Measurements from ENCODE around the gene SMIM35.

- TF ChIP-seq ZFP3 (CRISPR knock-in tag; IDR thresholded peaks at IDR 0.05): no peak
- TF ChIP-seq TOX (CRISPR knock-in tag; IDR thresholded peaks at IDR 0.05; ENCODE audit: borderline replicate concordance): no peak
- no peak for TF ChIP-seq POU6F1 (CRISPR knock-in tag; IDR thresholded peaks at IDR 0.05; ENCODE audit: borderline replicate concordance, low read depth)
- no peak for TF ChIP-seq ISL1 (CRISPR knock-in tag; IDR thresholded peaks at IDR 0.05)
- no peak for TF ChIP-seq OSR1 (CRISPR knock-in tag; IDR thresholded peaks at IDR 0.05)
- no peak for TF ChIP-seq SNAI2 (CRISPR knock-in tag; IDR thresholded peaks at IDR 0.05)
- TF ChIP-seq ZFP30 (CRISPR knock-in tag; IDR thresholded peaks at IDR 0.05): no peak
- TF ChIP-seq ZNF565 (CRISPR knock-in tag; conservative IDR thresholded peaks at IDR 0.05; ENCODE audit: low read depth): no peak
- TF ChIP-seq ZNF70 (CRISPR knock-in tag; IDR thresholded peaks at IDR 0.05): no peak
- TF ChIP-seq ARNTL (CRISPR knock-in tag; IDR thresholded peaks at IDR 0.05; ENCODE audit: borderline replicate concordance, low read depth): no peak
- no peak for TF ChIP-seq ESRRG (CRISPR knock-in tag; IDR thresholded peaks at IDR 0.05)
- no peak for TF ChIP-seq BACH2 (CRISPR knock-in tag; IDR thresholded peaks at IDR 0.05; ENCODE audit: borderline replicate concordance)
Observed at GRCh38 chr11:118128721-118129470, 42.1 kb upstream of the SMIM35 start.

Measured in SK-N-SH treated with all-trans-retinoic acid at 6 μM for 48 hours (cell line).